ENCODE measurements around the gene STAP1. TPM values are rescaled to one million over a fixed set of nuclear protein-coding genes. Genes with fewer than 3 reads are reported as not detected.
"Not testable (repeated sequence)": the region's sequence is repeated elsewhere in the genome, so short reads cannot be mapped to it uniquely, and the experiment has no call there.

STAP1 gene
- total and polyA plus RNA-seq, 2 experiments from 2014 or later: not detected

DNA sequence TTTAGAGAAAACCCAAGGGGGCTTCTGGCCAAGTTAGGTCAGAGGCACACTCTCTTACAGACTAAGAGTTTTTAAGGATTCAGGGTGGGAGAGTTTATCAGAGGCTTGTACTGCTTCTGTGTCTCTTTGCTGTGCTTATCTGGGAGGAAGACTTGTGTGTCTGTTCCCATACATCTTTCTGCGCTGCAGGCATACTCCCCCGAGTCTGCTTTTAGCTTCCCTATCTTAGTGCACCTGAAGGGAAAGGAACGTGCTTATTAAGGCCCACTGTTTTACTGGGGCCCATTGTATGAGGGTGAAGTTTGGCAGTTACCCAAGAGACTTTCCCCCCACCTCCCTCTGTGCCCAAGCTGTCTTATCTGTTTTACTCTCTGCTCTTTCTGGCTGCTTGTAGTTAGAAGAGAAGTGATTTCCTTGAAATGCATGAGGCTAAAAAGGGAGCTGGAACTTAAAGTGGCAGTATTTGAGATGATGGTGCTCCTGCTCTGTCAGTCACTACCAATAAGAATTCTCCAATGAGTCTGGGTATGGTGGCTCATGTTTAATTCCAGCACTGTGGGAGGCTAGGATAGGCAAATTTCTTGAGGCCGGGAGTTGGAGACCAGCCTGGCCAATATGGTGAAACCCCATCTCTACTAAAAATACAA is 6.3 kb upstream of the STAP1 start:
- ATAC-seq: not testable (repeated sequence)

DNA sequence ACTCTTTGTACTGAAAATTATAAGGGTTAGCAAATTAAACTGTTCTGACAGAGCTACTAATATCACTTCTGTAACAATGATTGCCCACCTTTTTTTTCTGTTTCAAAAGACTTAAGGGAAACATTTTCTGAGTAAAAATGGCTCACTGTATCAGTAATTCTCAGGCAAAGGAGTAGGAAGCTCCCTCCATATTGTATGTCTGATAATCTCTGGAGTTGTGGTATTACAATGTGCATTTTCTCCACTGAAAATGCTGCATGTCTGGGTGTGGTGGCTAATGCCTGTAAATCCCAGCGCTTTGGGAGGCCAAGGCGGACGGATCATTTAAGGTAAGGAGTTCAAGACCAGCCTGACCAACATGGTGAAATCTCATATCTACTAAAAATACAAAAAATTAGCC is 4.4 kb upstream of the STAP1 start:
- H3K9me2 ChIP-seq (ENCODE audit: insufficient read depth): no peaks in the 10 kb centered on the region
- H3K4me1 ChIP-seq (ENCODE audit: insufficient read depth): no peaks in the 10 kb centered on the region; the same call in 1 of the 2 replicates
- ATAC-seq (no peak), DNase-seq (ENCODE audit: low spot score) (no peak)
- no peak overlapping the region for H3K4me3 ChIP-seq
- H4K20me1 ChIP-seq (replicated peaks; ENCODE audit: insufficient read depth): no peaks in the 10 kb centered on the region
- Mint-ChIP-seq H3K36me3 (ENCODE audit: low read depth) (no peaks in the 10 kb centered on the region), H3K9me3 (no peaks in the 10 kb centered on the region), H3K27me3 (ENCODE audit: insufficient read depth, low read depth, poor library complexity) (peaks cover 3% of the 10 kb centered on the region), H3K4me1 (peaks cover 5% of the 10 kb centered on the region), H3K27ac (no peak overlapping the region), H3K4me3 (no peak overlapping the region)
- H2AFZ ChIP-seq: no peak overlapping the region
- no peaks in the 10 kb centered on the region for H3K36me3 ChIP-seq (ENCODE audit: insufficient read depth)
- H3K4me2 ChIP-seq: no peak overlapping the region
- H3K79me2 ChIP-seq (replicated peaks; ENCODE audit: insufficient read depth): no peaks in the 10 kb centered on the region
- no peak overlapping the region for H3K27ac ChIP-seq (ENCODE audit: low read depth)
- H3K27me3 ChIP-seq (ENCODE audit: insufficient read depth): no peaks in the 10 kb centered on the region
- no peaks in the 10 kb centered on the region for H3F3A ChIP-seq (replicated peaks; ENCODE audit: low read depth)
- TF ChIP-seq JUNB (IDR thresholded peaks at IDR 0.05; ENCODE audit: unreplicated experiment) (no peak), STAT1 (IDR thresholded peaks at IDR 0.05; ENCODE audit: unreplicated experiment) (no peak), ZNF114 (CRISPR knock-in tag; IDR thresholded peaks at IDR 0.05) (no peak), NANOG (IDR thresholded peaks at IDR 0.05; ENCODE audit: borderline replicate concordance) (no peak), EZH2 (IDR thresholded peaks at IDR 0.05; ENCODE audit: low read depth, unreplicated experiment) (no peak), REST (IDR thresholded peaks at IDR 0.05; ENCODE audit: unreplicated experiment) (no peak), ZNF331 (CRISPR knock-in tag; IDR thresholded peaks at IDR 0.05; ENCODE audit: low read depth) (no peak), POLR2AphosphoS5 (IDR thresholded peaks at IDR 0.05; ENCODE audit: low read depth) (no peak), EZH2phosphoT487 (IDR thresholded peaks at IDR 0.05; ENCODE audit: unreplicated experiment) (no peak), CREB1 (CRISPR knock-in tag; IDR thresholded peaks at IDR 0.05; ENCODE audit: low read depth) (no peak)
- TF ChIP-seq, protein P1, sequence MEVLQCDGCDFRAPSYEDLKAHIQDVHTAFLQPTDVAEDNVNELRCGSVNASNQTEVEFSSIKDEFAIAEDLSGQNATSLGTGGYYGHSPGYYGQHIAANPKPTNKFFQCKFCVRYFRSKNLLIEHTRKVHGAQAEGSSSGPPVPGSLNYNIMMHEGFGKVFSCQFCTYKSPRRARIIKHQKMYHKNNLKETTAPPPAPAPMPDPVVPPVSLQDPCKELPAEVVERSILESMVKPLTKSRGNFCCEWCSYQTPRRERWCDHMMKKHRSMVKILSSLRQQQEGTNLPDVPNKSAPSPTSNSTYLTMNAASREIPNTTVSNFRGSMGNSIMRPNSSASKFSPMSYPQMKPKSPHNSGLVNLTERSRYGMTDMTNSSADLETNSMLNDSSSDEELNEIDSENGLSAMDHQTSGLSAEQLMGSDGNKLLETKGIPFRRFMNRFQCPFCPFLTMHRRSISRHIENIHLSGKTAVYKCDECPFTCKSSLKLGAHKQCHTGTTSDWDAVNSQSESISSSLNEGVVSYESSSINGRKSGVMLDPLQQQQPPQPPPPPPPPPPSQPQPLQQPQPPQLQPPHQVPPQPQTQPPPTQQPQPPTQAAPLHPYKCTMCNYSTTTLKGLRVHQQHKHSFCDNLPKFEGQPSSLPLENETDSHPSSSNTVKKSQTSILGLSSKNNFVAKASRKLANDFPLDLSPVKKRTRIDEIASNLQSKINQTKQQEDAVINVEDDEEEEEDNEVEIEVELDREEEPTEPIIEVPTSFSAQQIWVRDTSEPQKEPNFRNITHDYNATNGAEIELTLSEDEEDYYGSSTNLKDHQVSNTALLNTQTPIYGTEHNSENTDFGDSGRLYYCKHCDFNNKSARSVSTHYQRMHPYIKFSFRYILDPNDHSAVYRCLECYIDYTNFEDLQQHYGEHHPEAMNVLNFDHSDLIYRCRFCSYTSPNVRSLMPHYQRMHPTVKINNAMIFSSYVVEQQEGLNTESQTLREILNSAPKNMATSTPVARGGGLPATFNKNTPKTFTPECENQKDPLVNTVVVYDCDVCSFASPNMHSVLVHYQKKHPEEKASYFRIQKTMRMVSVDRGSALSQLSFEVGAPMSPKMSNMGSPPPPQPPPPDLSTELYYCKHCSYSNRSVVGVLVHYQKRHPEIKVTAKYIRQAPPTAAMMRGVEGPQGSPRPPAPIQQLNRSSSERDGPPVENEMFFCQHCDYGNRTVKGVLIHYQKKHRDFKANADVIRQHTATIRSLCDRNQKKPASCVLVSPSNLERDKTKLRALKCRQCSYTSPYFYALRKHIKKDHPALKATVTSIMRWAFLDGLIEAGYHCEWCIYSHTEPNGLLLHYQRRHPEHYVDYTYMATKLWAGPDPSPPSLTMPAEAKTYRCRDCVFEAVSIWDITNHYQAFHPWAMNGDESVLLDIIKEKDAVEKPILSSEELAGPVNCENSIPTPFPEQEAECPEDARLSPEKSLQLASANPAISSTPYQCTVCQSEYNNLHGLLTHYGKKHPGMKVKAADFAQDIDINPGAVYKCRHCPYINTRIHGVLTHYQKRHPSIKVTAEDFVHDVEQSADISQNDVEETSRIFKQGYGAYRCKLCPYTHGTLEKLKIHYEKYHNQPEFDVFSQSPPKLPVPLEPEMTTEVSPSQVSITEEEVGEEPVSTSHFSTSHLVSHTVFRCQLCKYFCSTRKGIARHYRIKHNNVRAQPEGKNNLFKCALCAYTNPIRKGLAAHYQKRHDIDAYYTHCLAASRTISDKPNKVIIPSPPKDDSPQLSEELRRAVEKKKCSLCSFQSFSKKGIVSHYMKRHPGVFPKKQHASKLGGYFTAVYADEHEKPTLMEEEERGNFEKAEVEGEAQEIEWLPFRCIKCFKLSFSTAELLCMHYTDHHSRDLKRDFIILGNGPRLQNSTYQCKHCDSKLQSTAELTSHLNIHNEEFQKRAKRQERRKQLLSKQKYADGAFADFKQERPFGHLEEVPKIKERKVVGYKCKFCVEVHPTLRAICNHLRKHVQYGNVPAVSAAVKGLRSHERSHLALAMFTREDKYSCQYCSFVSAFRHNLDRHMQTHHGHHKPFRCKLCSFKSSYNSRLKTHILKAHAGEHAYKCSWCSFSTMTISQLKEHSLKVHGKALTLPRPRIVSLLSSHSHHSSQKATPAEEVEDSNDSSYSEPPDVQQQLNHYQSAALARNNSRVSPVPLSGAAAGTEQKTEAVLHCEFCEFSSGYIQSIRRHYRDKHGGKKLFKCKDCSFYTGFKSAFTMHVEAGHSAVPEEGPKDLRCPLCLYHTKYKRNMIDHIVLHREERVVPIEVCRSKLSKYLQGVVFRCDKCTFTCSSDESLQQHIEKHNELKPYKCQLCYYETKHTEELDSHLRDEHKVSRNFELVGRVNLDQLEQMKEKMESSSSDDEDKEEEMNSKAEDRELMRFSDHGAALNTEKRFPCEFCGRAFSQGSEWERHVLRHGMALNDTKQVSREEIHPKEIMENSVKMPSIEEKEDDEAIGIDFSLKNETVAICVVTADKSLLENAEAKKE (CRISPR knock-in tag; IDR thresholded peaks at IDR 0.05): no peak
- TF ChIP-seq, protein P2, sequence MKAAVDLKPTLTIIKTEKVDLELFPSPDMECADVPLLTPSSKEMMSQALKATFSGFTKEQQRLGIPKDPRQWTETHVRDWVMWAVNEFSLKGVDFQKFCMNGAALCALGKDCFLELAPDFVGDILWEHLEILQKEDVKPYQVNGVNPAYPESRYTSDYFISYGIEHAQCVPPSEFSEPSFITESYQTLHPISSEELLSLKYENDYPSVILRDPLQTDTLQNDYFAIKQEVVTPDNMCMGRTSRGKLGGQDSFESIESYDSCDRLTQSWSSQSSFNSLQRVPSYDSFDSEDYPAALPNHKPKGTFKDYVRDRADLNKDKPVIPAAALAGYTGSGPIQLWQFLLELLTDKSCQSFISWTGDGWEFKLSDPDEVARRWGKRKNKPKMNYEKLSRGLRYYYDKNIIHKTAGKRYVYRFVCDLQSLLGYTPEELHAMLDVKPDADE (IDR thresholded peaks at IDR 0.05): no peak

More for the DNA sequence above, 6.3 kb upstream of the STAP1 start:
- not testable (repeated sequence) for H3K4me3 Mint-ChIP-seq; H3K27me3 ChIP-seq (ENCODE audit: insufficient read depth); H3K79me2 ChIP-seq (replicated peaks; ENCODE audit: insufficient read depth); H3K9me3 Mint-ChIP-seq; H3K4me1 ChIP-seq (ENCODE audit: insufficient read depth); H3K27ac ChIP-seq (ENCODE audit: low read depth); H3K4me1 Mint-ChIP-seq; H4K20me1 ChIP-seq (replicated peaks; ENCODE audit: insufficient read depth); H3F3A ChIP-seq (replicated peaks; ENCODE audit: low read depth); H3K9me2 ChIP-seq (ENCODE audit: insufficient read depth); H3K27me3 Mint-ChIP-seq (ENCODE audit: insufficient read depth, low read depth, poor library complexity); H3K36me3 ChIP-seq (ENCODE audit: insufficient read depth); H2AFZ ChIP-seq; H3K4me3 ChIP-seq; H3K4me2 ChIP-seq; DNase-seq (ENCODE audit: low spot score); H3K27ac Mint-ChIP-seq; H3K36me3 Mint-ChIP-seq (ENCODE audit: low read depth)
